ENCODE measurements around the gene FOSB.

Gene FOSB

GRCh38 chr19:45468803-45469131 is 971 bp downstream of the FOSB start:
- DNase-seq (ENCODE audit: low read depth), result no peak

GRCh38 chr19:45469132-45469944 is 1.5 kb downstream of the FOSB start:
- DNase-seq (ENCODE audit: low read depth), result peak; percentile 86

GRCh38 chr19:45469945-45470761 is 2.4 kb downstream of the FOSB start:
- no peak for DNase-seq (ENCODE audit: low read depth)

GRCh38 chr19:45470762-45471081 is 2.9 kb downstream of the FOSB start:
- no peak for DNase-seq (ENCODE audit: low read depth)

- DNase-seq (ENCODE audit: low read depth), result no peak
These were observed 3.5 kb downstream of the FOSB start for GRCh38 chr19:45471111-45471930.

GRCh38 chr19:45471931-45472562 is 4.3 kb downstream of the FOSB start:
- no peak for DNase-seq (ENCODE audit: low read depth)

- no peak for DNase-seq (ENCODE audit: low read depth)
These were observed 5.0 kb downstream of the FOSB start for GRCh38 chr19:45472563-45473366.

- DNase-seq (ENCODE audit: low read depth), result no peak
These were observed 5.5 kb downstream of the FOSB start for GRCh38 chr19:45473367-45473681.

- no peak for DNase-seq (ENCODE audit: low read depth)
These were observed 6.1 kb downstream of the FOSB start for GRCh38 chr19:45473682-45474605.

GRCh38 chr19:45474606-45475521 is 7.1 kb downstream of the FOSB start:
- DNase-seq (ENCODE audit: low read depth), result peak; percentile 25

- DNase-seq (ENCODE audit: low read depth), result no peak
These were observed 7.9 kb downstream of the FOSB start for GRCh38 chr19:45475537-45476291.

- no peak for DNase-seq (ENCODE audit: low read depth)
These were observed 8.5 kb downstream of the FOSB start for GRCh38 chr19:45476304-45476703.

GRCh38 chr19:45477186-45477585 is 9.4 kb downstream of the FOSB start:
- no peak for DNase-seq (ENCODE audit: low read depth)

GRCh38 chr19:45477713-45478453 is 10.1 kb downstream of the FOSB start:
- DNase-seq (ENCODE audit: low read depth), result no peak

GRCh38 chr19:45478454-45479238 is 10.8 kb downstream of the FOSB start:
- peak; percentile 77 for DNase-seq (ENCODE audit: low read depth)

GRCh38 chr19:45483033-45483432 is 15.2 kb downstream of the FOSB start:
- DNase-seq (ENCODE audit: low read depth), result no peak
